Keratinocyte (primary cell): ENCODE results near the gene STBD1. TPM values are rescaled to one million over a fixed set of nuclear protein-coding genes. Genes with fewer than 3 reads are reported as not detected.

ENCODE experiments used
- DNase-seq: peaks from one replicate; pipeline ENCODE4 v3.0.0-alpha.2; 2011; ENCODE audit warnings: low read depth, missing footprints, low spot score
- FAIRE-seq: peaks from 2 replicates; lab custom pipeline; 2011; peaks lifted over from hg19 to GRCh38; lab: Jason Lieb, UNC
- H2AFZ ChIP-seq: 2 replicates; pipeline ENCODE4 v1.6.0; 2012; ENCODE audit warnings: low read length, control low read depth, inconsistent platforms; ENCODE audit not compliant: control insufficient read depth
- H3K27ac ChIP-seq: 2 replicates; pipeline ENCODE4 v1.5.1; 2011; ENCODE audit warnings: low read length; ENCODE audit not compliant: control insufficient read depth, insufficient read depth
- H3K27me3 ChIP-seq: 3 replicates; pipeline ENCODE4 v1.6.0; 2011; ENCODE audit warnings: low read length; ENCODE audit not compliant: control insufficient read depth, insufficient read depth; ENCODE audit errors: extremely low read depth
- H3K36me3 ChIP-seq, 2 experiments: 2 replicates in 1 of 2; 3 replicates in 1 of 2; pipeline ENCODE4 v1.5.1; 2011; ENCODE audit warnings: low read length in 2 of 2, mild to moderate bottlenecking in 1 of 2; ENCODE audit not compliant: control insufficient read depth in 2 of 2, insufficient read depth in 2 of 2; ENCODE audit errors: extremely low read depth in 1 of 2
- H3K4me1 ChIP-seq: 3 replicates; pipeline ENCODE4 v1.5.1; 2011; ENCODE audit warnings: low read length; ENCODE audit not compliant: control insufficient read depth, insufficient read depth; ENCODE audit errors: extremely low read depth
- H3K4me2 ChIP-seq: 3 replicates; pipeline ENCODE4 v1.6.0; 2011; ENCODE audit warnings: low read depth, low read length; ENCODE audit not compliant: control insufficient read depth, insufficient read depth; ENCODE audit errors: extremely low read depth
- H3K4me3 ChIP-seq, 3 experiments: fragments of 200-600 bp in 1 of 3; sonication (generic) in 1 of 3; 2 replicates in 2 of 3; 3 replicates in 1 of 3; pipeline ENCODE4 v1.5.1; 2011 to 2016; ENCODE audit warnings: low read length in 3 of 3, mild to moderate bottlenecking in 3 of 3, control low read depth in 2 of 3, inconsistent platforms in 1 of 3, low read depth in 1 of 3, mixed read lengths in 1 of 3, mixed run types in 1 of 3, moderate library complexity in 1 of 3; ENCODE audit not compliant: control insufficient read depth in 2 of 3, insufficient read depth in 2 of 3; ENCODE audit errors: extremely low read depth in 1 of 3
- H3K79me2 ChIP-seq: 2 replicates; pipeline ENCODE4 v1.6.0; 2012; ENCODE audit warnings: low read length; ENCODE audit not compliant: control insufficient read depth, insufficient read depth
- H3K9ac ChIP-seq: 3 replicates; pipeline ENCODE4 v1.6.0; 2011; ENCODE audit warnings: low read length; ENCODE audit not compliant: control insufficient read depth, insufficient read depth; ENCODE audit errors: extremely low read depth
- H3K9me1 ChIP-seq: 3 replicates; pipeline ENCODE4 v1.6.0; 2011; ENCODE audit warnings: low read length; ENCODE audit not compliant: control insufficient read depth, insufficient read depth; ENCODE audit errors: extremely low read depth
- H3K9me3 ChIP-seq: 2 replicates; pipeline ENCODE4 v1.5.1; 2012; ENCODE audit warnings: low read depth, low read length; ENCODE audit not compliant: control insufficient read depth
- H4K20me1 ChIP-seq: 3 replicates; pipeline ENCODE4 v1.6.0; 2011; ENCODE audit warnings: low read length; ENCODE audit not compliant: control insufficient read depth, insufficient read depth; ENCODE audit errors: extremely low read depth
- CTCF ChIP-seq, 3 experiments: IDR thresholded peaks in 1 of 3; conservative IDR thresholded peaks in 1 of 3; optimal IDR thresholded peaks in 1 of 3; 2 replicates in 2 of 3; 3 replicates in 1 of 3; pipeline versions ENCODE3 to v1.5.1; 2011; ENCODE audit warnings: low read length in 3 of 3, mild to moderate bottlenecking in 3 of 3, moderate library complexity in 2 of 3, control low read depth in 1 of 3, inconsistent platforms in 1 of 3; ENCODE audit not compliant: insufficient read depth in 2 of 3; ENCODE audit errors: extremely low read depth in 1 of 3
- EZH2 ChIP-seq: IDR thresholded peaks from one replicate; pipeline ENCODE4 v1.6.1; 2012; ENCODE audit warnings: inconsistent platforms, mild to moderate bottlenecking, low read length, moderate library complexity
- dilution Hi-C: fragments of 300-500 bp; cut with MboI; formaldehyde crosslinking; loops from one replicate; pipeline ENCODE4 v1.7.0; 2020; ENCODE audit warnings: low sequenced_read_pairs; ENCODE audit not compliant: extremely low pct_ligation_motif_present
- polyA plus RNA-seq, 5 experiments: library from polyadenylated mRNA; depleted of rRNA in 3 of 5; stranded (reverse) in 3 of 5; stranded (forward) in 1 of 5; unstranded in 1 of 5; fragments of >200 nt; gene quantifications; 1 replicate in 1 of 5; 2 replicates in 3 of 5; 3 replicates in 1 of 5; pipeline versions ENCODE4 v1.2.1 to v1.2.3, GENCODE V29; 2011 to 2012; ENCODE audit warnings: missing spikeins in 2 of 5, low read depth in 1 of 5, low replicate concordance in 1 of 5

Gene STBD1
- polyA plus RNA-seq, 1 donor (not counting 4 experiments of a cell fraction or from before 2014, with no cell fraction given): 0.41 TPM

- Histone ChIP-seq H3K9ac (no peak overlapping the region), H3K36me3 (no peaks in the 10 kb centered on the region), H3K9me3 (no peaks in the 10 kb centered on the region), H3K4me3 (no peak overlapping the region), H3K27me3 (no peaks in the 10 kb centered on the region), H3K4me2 (no peak overlapping the region), H4K20me1 (no peaks in the 10 kb centered on the region), H3K79me2 (no peaks in the 10 kb centered on the region), H3K9me1 (no peaks in the 10 kb centered on the region), H2AFZ (no peak overlapping the region), H3K4me1 (peaks cover 9% of the 10 kb centered on the region), H3K27ac (no peak overlapping the region)
- FAIRE-seq: no peak
- TF ChIP-seq EZH2 (no peak), CTCF (optimal IDR thresholded peaks at IDR 0.05 in 1 of 3, IDR thresholded peaks at IDR 0.05 in 1 of 3, conservative IDR thresholded peaks at IDR 0.05 in 1 of 3; ENCODE audit: extremely low read depth in 1 of 3, insufficient read depth in 2 of 3, low read length in 3 of 3) (no peak)
- dilution Hi-C loops: no loop called here
- no peak for DNase-seq
These were observed 4.8 kb upstream of the STBD1 start for GRCh38 chr4:76301775-76302162.

GRCh38 chr4:76302826-76303438 lies 3.6 kb upstream of the STBD1 start:
- Histone ChIP-seq H3K9ac (no peak overlapping the region), H3K9me3 (no peaks in the 10 kb centered on the region), H3K27ac (no peak overlapping the region), H3K4me2 (no peak overlapping the region), H2AFZ (no peak overlapping the region), H3K79me2 (no peaks in the 10 kb centered on the region), H3K4me3 (no peak overlapping the region), H4K20me1 (no peaks in the 10 kb centered on the region), H3K36me3 (no peaks in the 10 kb centered on the region), H3K4me1 (peaks cover 9% of the 10 kb centered on the region), H3K27me3 (no peaks in the 10 kb centered on the region), H3K9me1 (no peaks in the 10 kb centered on the region)
- dilution Hi-C loops: no loop called here
- FAIRE-seq (no peak), DNase-seq (no peak)
- TF ChIP-seq CTCF (optimal IDR thresholded peaks at IDR 0.05 in 1 of 3, IDR thresholded peaks at IDR 0.05 in 1 of 3, conservative IDR thresholded peaks at IDR 0.05 in 1 of 3; ENCODE audit: extremely low read depth in 1 of 3, insufficient read depth in 2 of 3, low read length in 3 of 3) (no peak), EZH2 (no peak)
